GM12864 (cell line): ENCODE results near the gene TTC1.

Source experiments
- DNase-seq: peaks from one replicate; pipeline ENCODE4 v3.0.0-alpha.2; 2011; ENCODE audit warnings: low read depth
- H3K4me3 ChIP-seq: 2 replicates; pipeline ENCODE4 v1.5.1; 2011; ENCODE audit warnings: mild to moderate bottlenecking, low read depth, low read length, control low read depth
- CTCF ChIP-seq: IDR thresholded peaks from 2 replicates; pipeline ENCODE4 v1.5.1; 2011; ENCODE audit warnings: low read depth, mild to moderate bottlenecking, moderate library complexity, low read length, control low read depth, inconsistent platforms; ENCODE audit errors: missing control alignments

TTC1 gene

GRCh38 chr5:160083501-160083900, 74.6 kb downstream of the TTC1 start:
- TF ChIP-seq CTCF = no peak
- no peak overlapping the region for H3K4me3 ChIP-seq
- DNase-seq = no peak

GRCh38 chr5:160084144-160084543, 75.2 kb downstream of the TTC1 start:
- H3K4me3 ChIP-seq = no peak overlapping the region
- DNase-seq = no peak
- no peak for TF ChIP-seq CTCF

GRCh38 chr5:160087199-160087598, 78.3 kb downstream of the TTC1 start:
- DNase-seq = no peak
- no peak for TF ChIP-seq CTCF
- H3K4me3 ChIP-seq = no peak overlapping the region

- H3K4me3 ChIP-seq = no peak overlapping the region
- DNase-seq = no peak
- TF ChIP-seq CTCF = no peak
Measured at GRCh38 chr5:160088805-160089204, 79.9 kb downstream of the TTC1 start.

GRCh38 chr5:160089531-160089930, 80.6 kb downstream of the TTC1 start:
- no peak for DNase-seq
- H3K4me3 ChIP-seq = no peak overlapping the region
- no peak for TF ChIP-seq CTCF

- no peak for DNase-seq
- no peak for TF ChIP-seq CTCF
- no peak overlapping the region for H3K4me3 ChIP-seq
Measured at GRCh38 chr5:160090059-160090458, 81.1 kb downstream of the TTC1 start.

GRCh38 chr5:160092514-160092913, 83.6 kb downstream of the TTC1 start:
- TF ChIP-seq CTCF = no peak
- no peak overlapping the region for H3K4me3 ChIP-seq
- DNase-seq = no peak
